ENCODE measurements around the gene PRPF6. TPM values are rescaled to one million over a fixed set of nuclear protein-coding genes. Genes with fewer than 3 reads are reported as not detected.

PRPF6 gene
- total RNA-seq (ENCODE audit: low replicate concordance): 61.0 and 84.8 TPM in 2 replicates

GRCh38 chr20:63980806-63981728 is at the start of gene PRPF6:
TSS of gene PRPF6 (plus strand) at chr20:63981132. CDS start at chr20:63981246, 114 bp downstream.

DNA sequence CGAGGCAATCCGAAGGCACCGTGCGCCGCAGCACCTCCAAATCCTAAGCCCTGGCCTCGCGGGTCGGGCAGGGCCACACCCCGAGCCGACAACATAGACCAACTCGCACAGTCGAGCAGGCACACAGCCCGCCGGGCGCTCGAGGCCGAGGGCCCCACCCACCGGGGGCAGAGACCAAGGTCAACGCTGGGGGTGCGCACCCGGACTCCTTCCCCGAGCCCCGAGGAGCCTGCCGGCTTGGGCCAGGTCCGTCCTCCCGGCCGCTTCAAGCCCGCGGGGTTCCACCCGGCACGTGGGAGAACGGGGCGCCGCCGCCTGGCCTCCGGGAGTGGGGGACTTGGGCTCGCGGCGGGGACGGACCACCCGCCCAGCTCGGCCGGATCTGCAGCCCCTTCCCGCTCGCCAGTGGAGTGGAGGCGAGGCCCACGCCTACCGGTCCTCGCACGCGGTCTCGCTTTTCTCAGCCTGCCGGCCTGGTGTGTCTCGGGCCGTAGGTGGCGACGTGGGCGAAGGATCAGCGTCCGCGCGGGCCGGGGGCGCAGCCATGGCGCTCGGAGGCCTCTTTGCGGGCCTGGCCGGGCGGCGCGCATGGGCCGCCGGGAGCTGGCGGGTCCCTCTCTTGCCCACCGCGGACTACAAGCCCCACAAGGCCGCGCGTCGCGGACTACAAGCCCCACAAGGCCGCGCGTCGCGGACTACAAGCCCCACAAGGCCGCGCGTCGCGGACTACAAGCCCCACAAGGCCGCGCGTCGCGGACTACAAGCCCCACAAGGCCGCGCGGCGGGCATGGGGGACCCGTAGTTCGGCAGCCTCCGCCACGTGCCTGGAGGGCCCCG is 24.9 kb upstream of the PRPF6 start, which contains the start of gene UCKL1:
Gene UCKL1, minus strand, starts transcription at position 590 of the 837 bp plus-strand sequence. Its CDS starts 44 bp downstream, at position 546.

GRCh38 chr20:63969838-63970713 is 10.9 kb upstream of the PRPF6 start, which contains the start of gene ZNF512B:
TSS of gene ZNF512B (minus strand) at chr20:63969930. CDS start at chr20:63967950, 1,980 bp downstream.

DNA sequence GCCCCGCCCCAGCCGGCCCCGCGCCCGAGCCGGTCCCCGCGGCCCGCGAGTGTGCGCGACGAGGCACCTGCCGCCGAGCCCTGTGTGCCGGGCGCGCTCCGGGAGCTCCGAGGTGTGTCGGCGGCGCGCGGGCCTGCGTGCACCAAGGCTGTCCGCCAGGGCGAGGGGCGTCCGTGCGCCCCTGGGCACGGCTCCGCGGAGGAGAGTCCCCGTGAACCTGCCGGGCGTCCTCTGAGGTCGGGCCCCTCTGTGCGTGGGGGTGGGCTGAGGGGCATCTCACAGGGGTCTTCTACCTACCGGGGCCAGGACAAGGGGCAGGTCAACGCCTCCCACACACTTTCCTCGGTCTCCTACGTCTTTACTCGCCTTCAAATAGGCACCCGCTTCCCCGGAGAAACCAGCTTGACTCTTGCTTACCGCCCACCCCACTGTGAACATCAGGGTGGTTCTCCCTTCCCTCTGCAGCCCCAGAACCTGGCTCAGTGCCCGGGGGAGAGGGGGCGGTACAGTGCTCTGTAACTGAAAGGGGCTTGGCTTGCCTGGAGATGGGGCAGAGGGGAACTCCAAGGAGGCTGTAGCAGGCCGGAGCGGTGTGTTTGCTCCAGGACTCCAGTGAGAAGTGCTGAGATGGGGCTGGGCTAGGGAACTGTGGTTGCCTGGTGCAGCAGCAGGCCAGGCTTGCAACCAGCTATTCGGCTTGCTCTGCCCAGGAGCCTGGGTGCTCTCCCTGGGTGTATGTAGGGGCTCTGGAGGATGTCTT is 1.2 kb upstream of the PRPF6 start, which contains the start of gene SAMD10:
Gene SAMD10, minus strand, starts transcription at position 86 of the 760 bp plus-strand sequence. CDS start 175 bp downstream, outside the sequence.

GRCh38 chr20:64035933-64036345 is 55.0 kb downstream of the PRPF6 start, which contains the start of gene C20orf204:
TSS of gene C20orf204 (plus strand) at chr20:64036182. CDS start at chr20:64036324, 142 bp downstream.

GRCh38 chr20:64049060-64049877 is 68.3 kb downstream of the PRPF6 start, which contains the start of gene SOX18:
TSS of gene SOX18 (minus strand) at chr20:64049639. CDS start at chr20:64049516, 123 bp downstream.

GRCh38 chr20:64062596-64063388 is 81.9 kb downstream of the PRPF6 start, which contains the start of gene TCEA2:
TSS of gene TCEA2 (plus strand) at chr20:64063198. CDS start at chr20:64063313, 115 bp downstream.

GRCh38 chr20:64079273-64080012 is 98.5 kb downstream of the PRPF6 start, which contains the start of gene RGS19:
TSS of gene RGS19 (minus strand) at chr20:64079518. CDS start at chr20:64076886, 2,632 bp downstream.

GRCh38 chr20:64080013-64080812 is 99.3 kb downstream of the PRPF6 start, which contains the start of gene OPRL1:
TSS of gene OPRL1 (plus strand) at chr20:64080082. CDS start at chr20:64092721, 12,639 bp downstream.

Other genes with a start within 250 kb of the PRPF6 start
- 1.4 and 2.3 TPM in 2 replicates for gene LIME1, start 244.5 kb upstream of the PRPF6 start, total RNA-seq (ENCODE audit: low replicate concordance)
- gene SLC2A4RG, start 241.4 kb upstream of the PRPF6 start, total RNA-seq (ENCODE audit: low replicate concordance): 12.9 TPM in 2 replicates
- gene ZBTB46, start 149.9 kb upstream of the PRPF6 start, total RNA-seq (ENCODE audit: low replicate concordance): 4.8 and 5.6 TPM in 2 replicates
- gene ABHD16B, start 119.6 kb upstream of the PRPF6 start, total RNA-seq (ENCODE audit: low replicate concordance): not detected in 2 replicates
- gene TPD52L2, start 115.9 kb upstream of the PRPF6 start, total RNA-seq (ENCODE audit: low replicate concordance): 84.7 and 110 TPM in 2 replicates
- gene DNAJC5, start 86.0 kb upstream of the PRPF6 start, total RNA-seq (ENCODE audit: low replicate concordance): 43.3 and 54.3 TPM in 2 replicates
- 20.6 and 21.0 TPM in 2 replicates for gene UCKL1, start 24.7 kb upstream of the PRPF6 start, total RNA-seq (ENCODE audit: low replicate concordance)
- gene ZNF512B, start 11.2 kb upstream of the PRPF6 start, total RNA-seq (ENCODE audit: low replicate concordance): 4.1 and 6.9 TPM in 2 replicates
- 0.23 and 0.45 TPM in 2 replicates for gene SAMD10, start 1.5 kb upstream of the PRPF6 start, total RNA-seq (ENCODE audit: low replicate concordance)
- gene C20orf204, start 55.0 kb downstream of the PRPF6 start, total RNA-seq (ENCODE audit: low replicate concordance): 0.23 and 0.45 TPM in 2 replicates
- gene SOX18, start 68.5 kb downstream of the PRPF6 start, total RNA-seq (ENCODE audit: low replicate concordance): 0.08 and 0.12 TPM in 2 replicates
- gene TCEA2, start 82.1 kb downstream of the PRPF6 start, total RNA-seq (ENCODE audit: low replicate concordance): 30.6 and 40.5 TPM in 2 replicates
- gene RGS19, start 98.4 kb downstream of the PRPF6 start, total RNA-seq (ENCODE audit: low replicate concordance): 5.6 and 11.7 TPM in 2 replicates
- gene OPRL1, start 99.0 kb downstream of the PRPF6 start, total RNA-seq (ENCODE audit: low replicate concordance): 1.5 and 2.3 TPM in 2 replicates
- gene LKAAEAR1, start 103.3 kb downstream of the PRPF6 start, total RNA-seq (ENCODE audit: low replicate concordance): not detected in 2 replicates
- gene NPBWR2, start 126.4 kb downstream of the PRPF6 start, total RNA-seq (ENCODE audit: low replicate concordance): not detected in 2 replicates
- gene MYT1, start 183.3 kb downstream of the PRPF6 start, total RNA-seq (ENCODE audit: low replicate concordance): not detected in 2 replicates

Data from smooth muscle cell of the coronary artery (primary cell).